ENCODE results near the gene GPR141.
"Not testable (repeated sequence)": the region's sequence is repeated elsewhere in the genome, so short reads cannot be mapped to it uniquely, and the experiment has no call there.

GPR141 gene

GRCh38 chr7:37686556-37687345 is 3.2 kb downstream of the GPR141 start:
- DNase-seq (ENCODE audit: low spot score), result no peak

GRCh38 chr7:37690206-37690605 is 6.6 kb downstream of the GPR141 start:
- no peak for DNase-seq (ENCODE audit: low spot score)

- no peak for DNase-seq (ENCODE audit: low spot score)
Observed at GRCh38 chr7:37694208-37695094, 10.9 kb downstream of the GPR141 start.

- no peak for DNase-seq (ENCODE audit: low spot score)
Observed at GRCh38 chr7:37698276-37698675, 14.7 kb downstream of the GPR141 start.

- no peak for DNase-seq (ENCODE audit: low spot score)
Observed at GRCh38 chr7:37698782-37699181, 15.2 kb downstream of the GPR141 start.

GRCh38 chr7:37701769-37702168 is 18.2 kb downstream of the GPR141 start:
- no peak for DNase-seq (ENCODE audit: low spot score)

DNA sequence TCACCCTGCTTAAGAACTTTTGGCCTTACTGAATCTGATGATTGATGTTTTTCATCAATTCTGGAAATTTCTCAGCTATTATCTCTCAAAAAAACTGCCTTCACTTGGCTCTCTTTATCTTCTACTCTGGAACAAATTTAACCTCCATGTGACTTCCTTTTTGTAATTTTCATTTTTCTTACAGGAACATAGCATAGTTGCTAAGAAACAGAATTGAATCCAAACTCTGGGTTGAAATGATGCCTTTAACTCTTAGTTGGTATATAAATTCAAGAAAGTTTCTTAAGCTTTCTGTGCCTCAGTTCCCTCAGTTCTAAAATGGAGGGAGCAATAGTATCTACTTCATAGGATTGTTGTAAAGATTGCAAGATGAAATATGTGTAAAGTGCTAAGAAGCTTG is 19.8 kb downstream of the GPR141 start:
- DNase-seq (ENCODE audit: low spot score), result no peak

- not testable (repeated sequence) for DNase-seq (ENCODE audit: low spot score)
Observed at GRCh38 chr7:37704328-37704833, 20.8 kb downstream of the GPR141 start.

- DNase-seq (ENCODE audit: low spot score), result no peak
Observed at GRCh38 chr7:37705976-37706375, 22.4 kb downstream of the GPR141 start.

GRCh38 chr7:37706804-37707203 is 23.2 kb downstream of the GPR141 start:
- no peak for DNase-seq (ENCODE audit: low spot score)

DNA sequence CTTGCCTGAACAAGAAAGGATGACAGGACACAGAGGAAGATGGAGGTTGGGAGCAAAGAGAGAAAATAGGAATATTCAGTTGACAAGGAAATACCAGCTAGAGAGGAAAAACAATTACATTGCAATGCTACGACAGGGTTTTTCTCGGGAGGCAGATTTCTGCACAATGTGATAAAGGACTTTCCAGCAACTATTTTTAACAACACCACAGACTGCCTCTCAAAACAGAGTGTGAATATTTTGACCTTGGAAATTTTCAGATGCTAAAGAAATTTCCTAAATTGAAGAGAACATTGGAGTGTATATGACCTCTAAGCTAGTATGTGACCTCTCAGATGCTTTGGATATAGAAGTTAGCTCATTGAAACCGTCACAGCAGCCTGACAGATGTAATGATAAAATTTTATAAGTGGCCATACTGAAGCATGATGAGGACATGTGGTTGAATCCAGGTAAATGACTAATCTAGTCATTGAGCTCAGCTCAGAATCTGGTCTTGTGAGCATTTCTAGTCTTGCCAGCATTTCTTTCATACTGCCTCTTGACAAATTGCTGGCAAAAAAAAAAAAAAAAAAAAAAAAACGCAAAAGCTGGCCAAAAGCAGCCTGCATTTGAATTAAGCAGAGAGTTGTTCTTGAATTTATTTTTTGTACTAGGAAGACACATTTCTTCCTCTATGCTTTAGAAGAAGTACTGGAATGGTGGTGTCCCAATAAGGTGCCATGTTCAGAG is 24.4 kb downstream of the GPR141 start:
- no peak for DNase-seq (ENCODE audit: low spot score)

GRCh38 chr7:37709631-37710509 is 26.3 kb downstream of the GPR141 start:
- no peak for DNase-seq (ENCODE audit: low spot score)

DNA sequence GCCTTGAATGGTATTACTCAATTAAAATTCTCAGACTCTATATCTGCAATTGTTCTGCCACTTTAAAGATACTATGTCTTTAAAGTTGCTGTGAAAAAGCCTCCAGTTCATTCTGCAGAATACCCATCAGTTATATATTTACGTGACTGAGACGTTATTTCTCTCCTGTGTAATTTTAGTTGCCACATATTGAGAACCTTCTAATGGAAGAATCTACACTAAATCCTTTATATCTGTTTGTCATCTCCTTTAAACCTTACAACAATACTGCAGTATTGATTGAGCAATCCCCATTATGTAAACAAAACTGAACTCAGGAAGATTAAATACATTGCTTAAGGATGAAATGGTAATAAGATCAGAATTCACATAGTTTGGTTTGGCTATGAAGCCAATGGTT is 30.0 kb downstream of the GPR141 start:
- no peak for DNase-seq (ENCODE audit: low spot score)

- DNase-seq (ENCODE audit: low spot score), result no peak
Observed at GRCh38 chr7:37714606-37715005, 31.0 kb downstream of the GPR141 start.

DNA sequence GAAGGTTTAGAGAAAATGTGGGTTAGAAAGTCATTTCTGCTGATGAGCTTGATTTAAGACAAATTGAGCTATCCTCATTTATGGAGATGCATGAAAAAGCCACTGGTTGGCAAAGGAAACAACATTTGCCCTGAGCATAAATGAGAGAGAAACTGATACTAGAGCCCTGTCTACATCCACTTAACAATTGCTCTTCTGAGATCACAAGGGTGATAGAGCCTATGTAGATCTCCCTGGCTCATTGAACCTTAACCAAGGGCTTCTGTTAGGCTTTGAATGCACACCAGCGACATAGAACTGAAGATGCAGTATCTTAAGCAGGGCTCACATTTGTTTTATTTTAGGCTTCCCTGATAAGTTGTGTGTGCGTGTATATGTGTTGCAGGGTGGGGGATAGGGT is 35.0 kb downstream of the GPR141 start:
- DNase-seq (ENCODE audit: low spot score), result no peak

GRCh38 chr7:37719077-37719476 is 35.5 kb downstream of the GPR141 start:
- no peak for DNase-seq (ENCODE audit: low spot score)

GRCh38 chr7:37724732-37725131 is 41.2 kb downstream of the GPR141 start:
- no peak for DNase-seq (ENCODE audit: low spot score)

GRCh38 chr7:37726016-37726415 is 42.5 kb downstream of the GPR141 start:
- DNase-seq (ENCODE audit: low spot score), result no peak

DNA sequence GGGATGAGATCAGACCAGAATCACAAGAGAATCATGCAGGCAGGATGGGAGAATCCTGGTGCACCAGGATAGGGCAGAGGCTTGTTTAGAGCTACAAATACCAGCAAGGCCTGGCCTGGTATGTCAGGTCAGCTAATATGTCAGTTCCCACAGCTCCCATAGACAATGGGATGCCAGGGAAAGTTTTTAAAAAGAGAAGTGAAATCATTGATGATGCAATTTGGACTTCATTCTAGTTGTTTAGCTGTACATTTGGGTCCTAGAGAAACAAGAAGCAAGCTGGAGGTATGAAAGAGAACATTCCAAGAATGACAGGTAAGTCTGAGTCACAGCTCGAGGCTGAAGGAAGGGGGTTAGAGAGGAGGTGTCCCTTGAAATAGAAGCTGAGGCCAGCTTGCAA is 45.2 kb downstream of the GPR141 start:
- DNase-seq (ENCODE audit: low spot score), result no peak

- no peak for DNase-seq (ENCODE audit: low spot score)
Observed at GRCh38 chr7:37729181-37729580, 45.6 kb downstream of the GPR141 start.

- no peak for DNase-seq (ENCODE audit: low spot score)
Observed at GRCh38 chr7:37730501-37730900, 46.9 kb downstream of the GPR141 start.

All from HuH-7 (cell line).